GM19463 (cell line): ENCODE results near the gene SPINT2.
A peak's percentile ranks its signal among the peaks of the same experiment; 100 is the strongest.
"Not testable (repeated sequence)": the region's sequence is repeated elsewhere in the genome, so short reads cannot be mapped to it uniquely, and the experiment has no call there.

Source experiments
- ATAC-seq: cut with Tn5 transposase; IDR thresholded peaks from one replicate; pipeline ENCODE4 v1.9.1; 2021; ENCODE audit warnings: mild to moderate bottlenecking, moderate library complexity; ENCODE audit not compliant: unreplicated experiment

Gene SPINT2

GRCh38 chr19:38318660-38319059 is 54.3 kb downstream of the SPINT2 start:
- ATAC-seq: no peak

- ATAC-seq: no peak
Measured at GRCh38 chr19:38319421-38320258, 55.3 kb downstream of the SPINT2 start, which contains the start of gene KCNK6. TSS of gene KCNK6 (plus strand) at chr19:38319845. CDS start at chr19:38319951, 106 bp downstream.

GRCh38 chr19:38320969-38321339 is 56.6 kb downstream of the SPINT2 start:
- ATAC-seq: no peak

- no peak for ATAC-seq
Measured at GRCh38 chr19:38321646-38322196, 57.3 kb downstream of the SPINT2 start.

- ATAC-seq: no peak
Measured at GRCh38 chr19:38323291-38323690, 58.9 kb downstream of the SPINT2 start.

GRCh38 chr19:38324431-38324830 is 60.1 kb downstream of the SPINT2 start:
- ATAC-seq: no peak

GRCh38 chr19:38326591-38326990 is 62.2 kb downstream of the SPINT2 start:
- ATAC-seq: no peak

- no peak for ATAC-seq
Measured at GRCh38 chr19:38329651-38330050, 65.3 kb downstream of the SPINT2 start.

- no peak for ATAC-seq
Measured at GRCh38 chr19:38331728-38332127, 67.4 kb downstream of the SPINT2 start.

- no peak for ATAC-seq
Measured at GRCh38 chr19:38333245-38333644, 68.9 kb downstream of the SPINT2 start.

GRCh38 chr19:38335949-38336637 is 71.7 kb downstream of the SPINT2 start:
- ATAC-seq: peak; percentile 64

- peak; percentile 43 for ATAC-seq
Measured at GRCh38 chr19:38336638-38337359, 72.4 kb downstream of the SPINT2 start.

- ATAC-seq: no peak
Measured at GRCh38 chr19:38337360-38337653, 72.9 kb downstream of the SPINT2 start.

GRCh38 chr19:38339011-38339410 is 74.6 kb downstream of the SPINT2 start:
- ATAC-seq: not testable (repeated sequence)

- no peak for ATAC-seq
Measured at GRCh38 chr19:38340927-38341326, 76.6 kb downstream of the SPINT2 start.
